Left hindlimb (tissue), 1 donor: ENCODE measurements around the gene ATP8B4.
A peak's percentile ranks its signal among the peaks of the same experiment; 100 is the strongest.

Experiments
- DNase-seq: peaks from one replicate; pipeline ENCODE4 v3.0.0-alpha.2; 2018

The ATP8B4 gene

GRCh38 chr15:49919034-49919433 is 200.0 kb downstream of the ATP8B4 start:
- no peak for DNase-seq

- DNase-seq = no peak
Measured at GRCh38 chr15:49918121-49918520, 200.9 kb downstream of the ATP8B4 start.

- DNase-seq = no peak
Measured at GRCh38 chr15:49916998-49917397, 202.0 kb downstream of the ATP8B4 start.

- no peak for DNase-seq
Measured at GRCh38 chr15:49915822-49916221, 203.2 kb downstream of the ATP8B4 start.

- DNase-seq = no peak
Measured at GRCh38 chr15:49908933-49909295, 210.1 kb downstream of the ATP8B4 start.

- DNase-seq = no peak
Measured at GRCh38 chr15:49908236-49908932, 210.6 kb downstream of the ATP8B4 start.

GRCh38 chr15:49906966-49907365 is 212.1 kb downstream of the ATP8B4 start:
- DNase-seq = no peak

- no peak for DNase-seq
Measured at GRCh38 chr15:49905221-49905620, 213.8 kb downstream of the ATP8B4 start.

GRCh38 chr15:49904296-49904695 is 214.7 kb downstream of the ATP8B4 start:
- no peak for DNase-seq

GRCh38 chr15:49902685-49903501 is 216.1 kb downstream of the ATP8B4 start:
- no peak for DNase-seq

GRCh38 chr15:49901996-49902684 is 216.9 kb downstream of the ATP8B4 start:
- DNase-seq = no peak

- no peak for DNase-seq
Measured at GRCh38 chr15:49901321-49901720, 217.7 kb downstream of the ATP8B4 start.

GRCh38 chr15:49900903-49901235 is 218.2 kb downstream of the ATP8B4 start:
- no peak for DNase-seq

- DNase-seq = peak; percentile 57
Measured at GRCh38 chr15:49900006-49900902, 218.8 kb downstream of the ATP8B4 start.

GRCh38 chr15:49898575-49899283 is 220.3 kb downstream of the ATP8B4 start:
- no peak for DNase-seq

GRCh38 chr15:49898097-49898496 is 220.9 kb downstream of the ATP8B4 start:
- DNase-seq = no peak

GRCh38 chr15:49895347-49896223 is 223.4 kb downstream of the ATP8B4 start:
- no peak for DNase-seq

GRCh38 chr15:49890689-49891088 is 228.3 kb downstream of the ATP8B4 start:
- DNase-seq = no peak

GRCh38 chr15:49889536-49889935 is 229.5 kb downstream of the ATP8B4 start:
- no peak for DNase-seq

- DNase-seq = no peak
Measured at GRCh38 chr15:49888734-49889133, 230.3 kb downstream of the ATP8B4 start.

- DNase-seq = no peak
Measured at GRCh38 chr15:49888323-49888693, 230.7 kb downstream of the ATP8B4 start.
